ENCODE data around the gene SYNDIG1. TPM values are rescaled to one million over a fixed set of nuclear protein-coding genes. Genes with fewer than 3 reads are reported as not detected.

The SYNDIG1 gene
- total and polyA plus RNA-seq, 2 of the 4 experiments (the other 2 are of a cell fraction): not detected

- Histone ChIP-seq H2BK5ac (ENCODE audit: low read depth, low read length, poor library complexity, severe bottlenecking) (no peak overlapping the region), H4K5ac (ENCODE audit: low read depth, low read length) (no peak overlapping the region), H3K27ac (ENCODE audit: insufficient read depth, low read length) (no peak overlapping the region), H3K18ac (ENCODE audit: low read depth, low read length) (no peak overlapping the region), H4K91ac (ENCODE audit: insufficient read depth, low read depth, low read length) (no peak overlapping the region), H3K4me1 (ENCODE audit: control insufficient read depth, insufficient read depth, low read length) (no peaks in the 10 kb centered on the region), H3K79me1 (ENCODE audit: low read depth in 1 of 2, low read length in 2 of 2) (no peaks in the 10 kb centered on the region), H3K56ac (ENCODE audit: extremely low read depth, insufficient read depth, low read length) (no peak overlapping the region), H3K14ac (replicated peaks; ENCODE audit: low read depth, low read length) (no peak overlapping the region), H3K4me3 (ENCODE audit: insufficient read depth, low read depth, low read length) (no peak overlapping the region), H3K23ac (ENCODE audit: low read depth, low read length) (no peak overlapping the region), H3K9me1 (ENCODE audit: insufficient read depth, low read length) (no peaks in the 10 kb centered on the region), H3K36me3 (ENCODE audit: control insufficient read depth, insufficient read depth, low read length) (no peaks in the 10 kb centered on the region), H2BK20ac (ENCODE audit: low read depth, low read length) (no peak overlapping the region), H2AK9ac (replicated peaks; ENCODE audit: low read depth, low read length, poor library complexity) (no peak overlapping the region), H3K4ac (ENCODE audit: low read depth, low read length) (no peak overlapping the region), H2BK15ac (ENCODE audit: low read depth, low read length) (no peak overlapping the region), H2AFZ (replicated peaks; ENCODE audit: low read length, poor library complexity) (no peak overlapping the region), H3K27me3 (ENCODE audit: control insufficient read depth, insufficient read depth, low read length) (peaks cover 30% of the 10 kb centered on the region), H3K9ac (ENCODE audit: low read depth, low read length) (no peak overlapping the region), H4K20me1 (ENCODE audit: insufficient read depth, low read length) (no peaks in the 10 kb centered on the region), H4K8ac (ENCODE audit: low read depth in 2 of 2, low read length in 2 of 2) (no peak overlapping the region), H3K9me3 (ENCODE audit: control insufficient read depth, insufficient read depth, low read length) (no peaks in the 10 kb centered on the region), H2AK5ac (ENCODE audit: low read depth, low read length) (no peak overlapping the region), H3K4me2 (ENCODE audit: low read depth, low read length) (no peak overlapping the region), H2BK120ac (ENCODE audit: low read depth, low read length) (no peak overlapping the region)
- TF ChIP-seq RAD21 (IDR thresholded peaks at IDR 0.05; ENCODE audit: low read length): no peak
- no peak for TF ChIP-seq MXI1 (IDR thresholded peaks at IDR 0.05; ENCODE audit: borderline replicate concordance, low read depth, low read length)
- TF ChIP-seq CTCF (conservative IDR thresholded peaks at IDR 0.05; ENCODE audit: low read depth, low read length): no peak
- no peak for TF ChIP-seq CEBPB (IDR thresholded peaks at IDR 0.05; ENCODE audit: low read depth, low read length)
- TF ChIP-seq POLR2A (IDR thresholded peaks at IDR 0.05; ENCODE audit: low read depth, low read length): no peak
- no TSS peak for BruUV-seq (replicated peaks)
- CTCF ChIA-PET: interaction anchor here (1.5 kb wide), 1 partner anchor 15 kb away, joined by 4 read pairs; no protein-coding TSS in a partner anchor
- WGBS, 2 experiments (ENCODE audit: extremely low coverage in 2 of 2, insufficient read length in 1 of 2): 90% methylated on average over 4 of the region's 19 CpGs; no CpG with 5 or more reads in 1 of the 2 experiments
- DNase-seq (no peak), ATAC-seq (ENCODE audit: low read depth) (no peak)
- POLR2A ChIA-PET (ENCODE audit: unreplicated experiment): no interaction called here
- in situ Hi-C loops (cut with MboI; ENCODE audit: low sequenced_read_pairs): no loop called here
- intact Hi-C loops (cut with micrococcal nuclease): no loop called here
- dilution Hi-C loops (cut with HindIII; ENCODE audit: low sequenced_read_pairs, unreplicated experiment): no loop called here
Measured at GRCh38 chr20:24616258-24617079, 147.0 kb downstream of the SYNDIG1 start.

Measured in IMR-90 (cell line).